ENCODE measurements around the gene NSUN6. TPM values are rescaled to one million over a fixed set of nuclear protein-coding genes. Genes with fewer than 3 reads are reported as not detected.

The NSUN6 gene
- total and polyA plus RNA-seq, 2 donors (not counting 1 experiment from before 2014, with no cell fraction given), result 4.2 to 9.4 TPM

DNA sequence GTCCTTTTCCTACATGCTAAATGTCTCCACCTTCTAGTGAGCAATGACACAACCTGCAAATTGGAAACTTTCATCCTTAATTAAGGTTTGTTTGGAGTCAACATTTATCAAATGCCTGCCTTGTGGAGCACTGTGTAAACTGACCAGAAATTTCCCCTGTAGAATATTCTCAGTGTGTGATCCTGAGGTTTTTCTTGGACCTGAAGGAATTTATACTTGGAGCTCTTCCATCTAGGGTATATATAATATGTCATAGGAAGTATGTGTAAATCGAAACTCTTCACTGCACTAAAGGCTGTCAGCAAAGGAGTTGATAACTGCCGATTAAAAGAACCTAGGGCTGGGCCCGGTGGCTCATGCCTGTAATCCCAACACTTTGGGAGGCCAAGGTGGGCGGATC is 152.4 kb downstream of the NSUN6 start:
- Histone ChIP-seq H3K9ac (ENCODE audit: insufficient read depth, low read length) (no peak overlapping the region), H3K79me2 (ENCODE audit: control insufficient read depth, insufficient read depth, low read length) (no peaks in the 10 kb centered on the region), H3K4me3 (replicated peaks in 1 of 4; ENCODE audit: control extremely low read depth in 1 of 4, insufficient read depth in 1 of 4, low read depth in 3 of 4, low read length in 4 of 4) (no peak overlapping the region), H3K4me1 (ENCODE audit: control insufficient read depth, extremely low read depth, insufficient read depth, low read length) (peaks cover 2% of the 10 kb centered on the region), H4K20me1 (ENCODE audit: control insufficient read depth, extremely low read depth, insufficient read depth, low read length) (no peaks in the 10 kb centered on the region), H3K27me3 (ENCODE audit: control insufficient read depth, insufficient read depth, low read length) (no peaks in the 10 kb centered on the region), H3K9me3 (ENCODE audit: control insufficient read depth, insufficient read depth, low read depth, low read length) (no peaks in the 10 kb centered on the region), H3K36me3 (ENCODE audit: control insufficient read depth, insufficient read depth, low read length) (no peaks in the 10 kb centered on the region), H3K4me2 (ENCODE audit: extremely low read depth, insufficient read depth, low read length) (no peak overlapping the region), H3K27ac (ENCODE audit: insufficient read depth, low read length) (no peak overlapping the region), H2AFZ (ENCODE audit: low read length) (no peak overlapping the region)
- TF ChIP-seq, protein P1, sequence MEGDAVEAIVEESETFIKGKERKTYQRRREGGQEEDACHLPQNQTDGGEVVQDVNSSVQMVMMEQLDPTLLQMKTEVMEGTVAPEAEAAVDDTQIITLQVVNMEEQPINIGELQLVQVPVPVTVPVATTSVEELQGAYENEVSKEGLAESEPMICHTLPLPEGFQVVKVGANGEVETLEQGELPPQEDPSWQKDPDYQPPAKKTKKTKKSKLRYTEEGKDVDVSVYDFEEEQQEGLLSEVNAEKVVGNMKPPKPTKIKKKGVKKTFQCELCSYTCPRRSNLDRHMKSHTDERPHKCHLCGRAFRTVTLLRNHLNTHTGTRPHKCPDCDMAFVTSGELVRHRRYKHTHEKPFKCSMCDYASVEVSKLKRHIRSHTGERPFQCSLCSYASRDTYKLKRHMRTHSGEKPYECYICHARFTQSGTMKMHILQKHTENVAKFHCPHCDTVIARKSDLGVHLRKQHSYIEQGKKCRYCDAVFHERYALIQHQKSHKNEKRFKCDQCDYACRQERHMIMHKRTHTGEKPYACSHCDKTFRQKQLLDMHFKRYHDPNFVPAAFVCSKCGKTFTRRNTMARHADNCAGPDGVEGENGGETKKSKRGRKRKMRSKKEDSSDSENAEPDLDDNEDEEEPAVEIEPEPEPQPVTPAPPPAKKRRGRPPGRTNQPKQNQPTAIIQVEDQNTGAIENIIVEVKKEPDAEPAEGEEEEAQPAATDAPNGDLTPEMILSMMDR (conservative IDR thresholded peaks at IDR 0.05 in 1 of 2, IDR thresholded peaks at IDR 0.05 in 1 of 2; ENCODE audit: low read depth in 1 of 2, low read length in 2 of 2), result no peak
- no peak for TF ChIP-seq EZH2 (IDR thresholded peaks at IDR 0.05; ENCODE audit: low read length, missing control alignments)
- peak in 1 of 2 donors; percentile 31 for DNase-seq (ENCODE audit: low read depth in 2 of 2)

DNA sequence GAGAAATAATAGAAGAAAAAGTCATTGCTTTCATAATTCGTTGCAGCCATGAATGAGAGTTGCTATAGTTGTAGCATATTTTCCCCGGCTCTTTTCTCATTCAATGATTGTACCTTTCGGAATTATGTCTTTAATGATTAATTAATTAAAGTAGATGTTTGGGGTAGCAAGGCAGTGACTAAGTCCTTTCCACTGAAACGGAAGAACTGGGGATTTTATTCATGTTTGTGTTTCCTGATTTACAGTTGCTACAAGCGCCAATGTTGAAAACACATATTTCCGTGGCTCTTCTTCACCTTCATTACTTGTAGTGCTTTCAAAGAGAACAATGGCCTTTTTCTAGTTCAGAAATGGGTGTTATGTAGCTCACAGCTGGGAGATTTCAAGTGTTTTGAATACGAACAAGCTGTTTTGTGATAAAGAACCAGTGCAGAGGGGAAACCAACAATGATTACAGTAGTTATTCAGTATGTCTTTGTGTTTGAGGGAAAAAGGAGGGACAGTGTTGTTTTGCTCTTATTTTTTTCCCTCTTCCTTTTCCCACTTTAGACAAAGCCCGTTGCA is 153.5 kb downstream of the NSUN6 start:
- peak; percentile 10 to 22 for DNase-seq (ENCODE audit: low read depth in 2 of 2)
- no peak overlapping the region for H2AFZ ChIP-seq (ENCODE audit: low read length)
- H3K27ac ChIP-seq (ENCODE audit: insufficient read depth, low read length), result no peak overlapping the region
- TF ChIP-seq, protein P1 (conservative IDR thresholded peaks at IDR 0.05 in 1 of 2, IDR thresholded peaks at IDR 0.05 in 1 of 2; ENCODE audit: low read depth in 1 of 2, low read length in 2 of 2), result no peak
- no peak for TF ChIP-seq EZH2 (IDR thresholded peaks at IDR 0.05; ENCODE audit: low read length, missing control alignments)
- H3K4me3 ChIP-seq (replicated peaks in 1 of 4; ENCODE audit: control extremely low read depth in 1 of 4, insufficient read depth in 1 of 4, low read depth in 3 of 4, low read length in 4 of 4), result no peak overlapping the region
- H3K36me3 ChIP-seq (ENCODE audit: control insufficient read depth, insufficient read depth, low read length), result no peaks in the 10 kb centered on the region
- H3K9me3 ChIP-seq (ENCODE audit: control insufficient read depth, insufficient read depth, low read depth, low read length), result no peaks in the 10 kb centered on the region
- H3K4me1 ChIP-seq (ENCODE audit: control insufficient read depth, extremely low read depth, insufficient read depth, low read length), result peaks cover 2% of the 10 kb centered on the region
- no peaks in the 10 kb centered on the region for H3K27me3 ChIP-seq (ENCODE audit: control insufficient read depth, insufficient read depth, low read length)
- no peaks in the 10 kb centered on the region for H3K79me2 ChIP-seq (ENCODE audit: control insufficient read depth, insufficient read depth, low read length)
- no peak overlapping the region for H3K9ac ChIP-seq (ENCODE audit: insufficient read depth, low read length)
- H4K20me1 ChIP-seq (ENCODE audit: control insufficient read depth, extremely low read depth, insufficient read depth, low read length), result no peaks in the 10 kb centered on the region
- no peak overlapping the region for H3K4me2 ChIP-seq (ENCODE audit: extremely low read depth, insufficient read depth, low read length)

Other genes with a start within 250 kb of the NSUN6 start
- gene ARL5B, start 7.8 kb upstream of the NSUN6 start, total RNA-seq, result 8.8 and 12.1 TPM in 2 replicates
- gene ARL5B, start 7.8 kb upstream of the NSUN6 start, polyA plus RNA-seq, result 6.6 and 8.7 TPM in 2 replicates

Data from fibroblast of lung (primary cell).